ENCODE results near the gene SMO.

The SMO gene

DNA sequence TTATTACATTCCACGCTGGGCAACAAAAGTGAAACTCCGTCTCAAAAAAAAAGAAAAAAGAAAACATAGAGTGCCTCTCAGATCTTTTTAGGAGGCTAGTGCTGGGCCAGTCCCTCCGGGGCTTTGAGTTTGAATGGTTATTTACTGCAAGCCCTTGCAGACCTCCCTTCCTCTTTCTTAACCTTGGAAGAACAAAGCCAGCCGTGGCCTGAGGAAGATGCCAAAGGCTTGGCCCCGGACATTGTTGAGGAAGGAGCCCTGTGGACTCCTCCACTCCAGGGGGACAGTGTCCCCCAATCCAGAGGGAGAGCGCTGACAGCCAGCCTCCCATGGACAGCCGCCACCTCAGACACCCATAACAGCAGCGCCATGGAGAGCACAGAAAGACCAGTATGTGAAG, 38.9 kb upstream of the SMO start:
- TF ChIP-seq, protein P1, sequence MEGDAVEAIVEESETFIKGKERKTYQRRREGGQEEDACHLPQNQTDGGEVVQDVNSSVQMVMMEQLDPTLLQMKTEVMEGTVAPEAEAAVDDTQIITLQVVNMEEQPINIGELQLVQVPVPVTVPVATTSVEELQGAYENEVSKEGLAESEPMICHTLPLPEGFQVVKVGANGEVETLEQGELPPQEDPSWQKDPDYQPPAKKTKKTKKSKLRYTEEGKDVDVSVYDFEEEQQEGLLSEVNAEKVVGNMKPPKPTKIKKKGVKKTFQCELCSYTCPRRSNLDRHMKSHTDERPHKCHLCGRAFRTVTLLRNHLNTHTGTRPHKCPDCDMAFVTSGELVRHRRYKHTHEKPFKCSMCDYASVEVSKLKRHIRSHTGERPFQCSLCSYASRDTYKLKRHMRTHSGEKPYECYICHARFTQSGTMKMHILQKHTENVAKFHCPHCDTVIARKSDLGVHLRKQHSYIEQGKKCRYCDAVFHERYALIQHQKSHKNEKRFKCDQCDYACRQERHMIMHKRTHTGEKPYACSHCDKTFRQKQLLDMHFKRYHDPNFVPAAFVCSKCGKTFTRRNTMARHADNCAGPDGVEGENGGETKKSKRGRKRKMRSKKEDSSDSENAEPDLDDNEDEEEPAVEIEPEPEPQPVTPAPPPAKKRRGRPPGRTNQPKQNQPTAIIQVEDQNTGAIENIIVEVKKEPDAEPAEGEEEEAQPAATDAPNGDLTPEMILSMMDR (conservative IDR thresholded peaks at IDR 0.05; ENCODE audit: low read depth, low read length): no peak
- no peak overlapping the region for H3K4me3 ChIP-seq (ENCODE audit: low read length)

DNA sequence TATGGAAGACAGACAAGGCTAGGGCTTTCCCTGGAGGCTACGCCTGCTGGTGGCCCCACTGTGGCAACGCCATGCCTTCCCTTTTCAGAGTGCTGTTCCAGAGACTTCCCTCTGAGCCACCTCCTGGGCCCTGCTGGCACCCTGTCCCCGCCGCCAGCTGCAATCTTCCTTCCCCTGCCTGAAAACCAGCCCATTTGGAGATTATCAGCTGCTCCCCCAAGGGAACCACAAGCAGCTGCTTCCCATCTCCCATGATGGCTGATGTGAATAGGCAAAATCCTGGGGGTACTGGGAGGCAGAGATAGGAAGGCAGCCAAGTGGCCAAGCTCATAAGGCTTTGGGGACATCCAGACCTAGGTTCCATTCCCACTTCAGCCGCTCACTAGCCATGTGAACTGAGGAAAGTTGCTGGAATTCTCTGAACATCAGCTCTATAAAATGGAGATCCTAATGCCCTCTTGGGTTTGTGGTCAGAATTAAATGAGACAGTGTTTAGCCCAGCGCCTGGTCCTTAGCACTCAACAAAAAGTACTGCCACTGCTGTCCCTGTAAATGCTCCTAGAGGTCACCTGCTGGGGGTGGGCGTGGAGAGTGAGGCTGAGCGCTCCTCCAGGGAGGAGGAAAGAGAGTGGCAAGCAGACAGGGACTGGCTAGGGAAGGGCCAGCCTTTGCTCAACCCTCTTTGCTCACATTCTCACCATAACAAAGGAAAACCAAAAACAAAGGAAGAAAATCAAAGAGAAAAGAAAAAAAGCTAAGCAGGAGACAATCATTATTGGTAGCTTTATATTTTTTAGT, 38.0 kb upstream of the SMO start:
- no peak overlapping the region for H3K4me3 ChIP-seq (ENCODE audit: low read length)
- TF ChIP-seq, protein P1 (conservative IDR thresholded peaks at IDR 0.05; ENCODE audit: low read depth, low read length): no peak
- DNase-seq (ENCODE audit: low read depth): no peak

More for the DNA sequence above, 38.9 kb upstream of the SMO start:
- no peak for DNase-seq (ENCODE audit: low read depth)

DNA sequence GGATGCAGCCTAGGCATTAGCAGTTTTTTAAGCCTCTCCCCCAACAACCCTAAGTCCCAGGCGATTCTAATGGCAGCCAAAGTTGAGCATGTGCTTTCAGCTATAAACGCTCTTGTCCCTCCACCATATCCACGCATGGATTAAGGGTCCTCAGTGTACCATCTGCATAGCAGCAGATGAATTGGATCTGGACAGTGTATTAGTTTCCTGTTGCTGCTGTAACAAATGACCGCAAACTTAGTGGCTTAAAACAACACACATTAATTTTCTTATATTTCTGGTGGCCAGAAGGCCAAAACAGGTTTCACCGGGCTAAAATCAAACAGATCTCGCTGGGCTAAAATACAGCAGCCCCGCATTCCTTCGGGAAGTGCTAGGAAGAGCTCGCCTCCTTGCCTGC, 30.8 kb upstream of the SMO start:
- no peak overlapping the region for H3K4me3 ChIP-seq (ENCODE audit: low read length)
- DNase-seq (ENCODE audit: low read depth): no peak
- TF ChIP-seq, protein P1 (conservative IDR thresholded peaks at IDR 0.05; ENCODE audit: low read depth, low read length): no peak

DNA sequence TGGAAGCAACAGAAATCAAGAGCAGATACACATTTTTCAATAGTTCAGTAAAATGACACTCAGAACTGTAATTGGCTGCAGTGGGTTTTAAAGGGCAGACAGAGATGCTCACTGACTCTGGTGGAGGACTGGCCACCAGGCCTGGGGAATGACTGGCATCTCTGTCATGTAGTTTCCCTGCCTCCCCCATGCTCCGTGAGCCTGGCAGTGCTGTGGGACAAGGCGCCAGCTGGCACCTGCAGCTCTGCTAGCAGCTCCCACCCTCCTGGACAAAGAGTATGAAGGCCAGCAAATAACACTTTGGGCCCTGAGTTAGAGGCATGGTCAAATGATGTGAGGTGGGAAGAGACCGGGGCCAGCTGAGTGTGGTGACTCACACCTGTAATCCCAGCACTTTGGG, 28.9 kb upstream of the SMO start:
- peak; percentile 7 for DNase-seq (ENCODE audit: low read depth)
- TF ChIP-seq, protein P1 (conservative IDR thresholded peaks at IDR 0.05; ENCODE audit: low read depth, low read length): no peak

DNA sequence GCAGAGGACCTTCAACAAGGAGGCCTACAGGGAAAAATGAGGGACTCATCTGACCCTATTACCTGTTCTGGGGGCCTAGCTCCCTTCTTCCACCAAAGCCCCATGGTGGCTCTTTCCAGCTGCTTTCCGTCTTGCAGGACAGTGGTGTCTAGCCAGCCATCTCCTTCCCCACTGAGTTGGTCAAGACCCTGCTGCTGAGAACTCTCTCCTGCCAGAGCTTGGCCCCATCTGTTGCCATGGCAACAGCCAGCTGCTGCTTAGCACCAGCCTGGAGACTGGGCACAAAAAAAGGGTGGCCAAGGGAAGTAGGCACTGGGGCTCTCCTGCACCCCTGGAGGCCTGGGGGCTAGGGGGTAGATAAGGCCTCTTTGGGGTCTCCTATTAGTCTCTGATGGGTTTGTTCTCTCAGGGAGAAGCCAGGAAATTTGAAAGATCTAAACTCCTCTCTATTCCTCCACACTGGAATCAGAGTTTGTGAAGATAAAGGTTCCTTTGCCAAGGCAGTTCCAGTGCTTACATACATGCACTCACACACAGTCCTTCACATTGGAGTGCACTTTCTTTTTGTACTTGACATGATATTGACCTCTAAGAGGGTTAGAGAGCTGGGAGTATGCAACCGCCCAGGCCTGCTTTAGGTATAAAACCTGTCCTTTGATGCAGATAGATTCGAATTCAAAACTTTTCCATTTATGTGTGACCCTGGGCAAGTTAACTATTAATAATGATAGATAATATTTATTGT, 28.1 kb upstream of the SMO start:
- no peak for DNase-seq (ENCODE audit: low read depth)
- TF ChIP-seq, protein P1 (conservative IDR thresholded peaks at IDR 0.05; ENCODE audit: low read depth, low read length): no peak
- H3K4me3 ChIP-seq (ENCODE audit: low read length): no peak overlapping the region

More for the DNA sequence above, 28.9 kb upstream of the SMO start:
- H3K4me3 ChIP-seq (ENCODE audit: low read length): no peak overlapping the region

DNA sequence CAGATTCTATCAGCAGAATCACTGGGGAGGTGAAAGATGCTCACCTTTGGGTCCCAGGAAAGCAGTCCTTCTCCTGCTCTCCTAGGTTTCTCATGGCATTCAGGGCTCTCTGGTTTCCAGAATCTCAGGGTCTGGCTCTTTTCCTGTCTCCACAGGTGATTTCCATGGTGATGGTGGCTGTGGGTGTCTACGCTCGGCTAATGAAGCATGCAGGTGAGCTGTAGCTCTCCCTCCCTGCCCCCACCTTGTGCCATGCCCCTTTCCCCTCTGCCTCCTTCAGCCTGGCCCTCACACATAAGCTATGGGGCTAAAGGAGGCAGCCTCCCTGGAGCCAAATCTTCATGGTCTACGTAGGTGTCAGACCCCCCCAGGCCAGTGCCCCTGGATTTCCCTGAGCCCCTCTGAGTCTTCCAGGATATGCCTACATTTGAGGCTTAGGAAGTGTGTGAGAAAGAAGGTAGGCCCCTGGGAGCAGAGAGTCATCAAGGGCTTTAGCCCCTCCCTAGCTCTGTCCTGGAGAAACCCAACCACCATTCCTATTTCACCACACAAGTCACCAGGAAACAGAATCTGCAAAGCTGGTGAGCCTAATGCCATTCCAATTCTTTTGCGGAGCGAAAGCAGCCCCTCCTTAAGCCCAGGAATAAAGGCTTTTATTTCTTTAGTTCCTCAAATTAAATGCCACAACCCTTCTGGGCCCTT, 26.8 kb upstream of the SMO start:
- TF ChIP-seq, protein P1 (conservative IDR thresholded peaks at IDR 0.05; ENCODE audit: low read depth, low read length): no peak
- DNase-seq (ENCODE audit: low read depth): no peak
- H3K4me3 ChIP-seq (ENCODE audit: low read length): no peak overlapping the region
